Gastroesophageal sphincter (tissue), 4 donors: ENCODE data around the gene LRP1B. TPM values are rescaled to one million over a fixed set of nuclear protein-coding genes. Genes with fewer than 3 reads are reported as not detected.

ENCODE experiments used
- ATAC-seq: fragments of 150-250 bp; one replicate; pipeline ENCODE4 v1.9.1; 2016; ENCODE audit warnings: mild to moderate bottlenecking, moderate library complexity
- H3K27ac ChIP-seq, 4 donors: fragments of 200-600 bp; sonication (generic) in 3 of 4; 1 replicate in 3 of 4; 2 replicates in 1 of 4; pipeline ENCODE4 v1.5.1; 2016 to 2019
- H3K27me3 ChIP-seq: fragments of 200-600 bp; sonication (generic); one replicate; pipeline ENCODE4 v1.5.1; 2019
- H3K36me3 ChIP-seq, 2 donors: fragments of 200-600 bp; sonication (generic); one replicate each; pipeline ENCODE4 v1.5.1; 2019; ENCODE audit warnings: control low read depth in 1 of 2
- H3K4me1 ChIP-seq, 3 donors: fragments of 200-600 bp; sonication (generic); 1 replicate in 2 of 3; 2 replicates in 1 of 3; pipeline ENCODE4 v1.5.1; 2016 to 2019; ENCODE audit warnings: control low read depth in 2 of 3
- H3K4me3 ChIP-seq, 2 donors: fragments of 200-600 bp; sonication (generic); one replicate each; pipeline ENCODE4 v1.5.1; 2019; ENCODE audit warnings: mild to moderate bottlenecking in 1 of 2, moderate library complexity in 1 of 2
- H3K9me3 ChIP-seq, 3 donors: fragments of 200-600 bp; sonication (generic); one replicate each; pipeline ENCODE4 v1.5.1; 2017 to 2019; ENCODE audit warnings: control low read depth in 2 of 3
- CTCF ChIP-seq, 4 experiments: fragments of 200-600 bp in 2 of 4; fragments of 450-650 bp in 2 of 4; sonication (generic) in 1 of 4; IDR thresholded peaks; one replicate each; pipeline ENCODE4 v1.5.1; 2017 to 2019; ENCODE audit warnings: antibody characterized with exemption in 4 of 4, mild to moderate bottlenecking in 2 of 4, moderate library complexity in 2 of 4
- EP300 ChIP-seq: sonication (generic); formaldehyde crosslinking; IDR thresholded peaks from one replicate; pipeline ENCODE4 v1.6.1; 2017; ENCODE audit warnings: antibody characterized with exemption, mild to moderate bottlenecking
- POLR2A ChIP-seq, 2 donors: fragments of 450-650 bp; IDR thresholded peaks; one replicate each; pipeline ENCODE4 v1.6.1; 2017; ENCODE audit warnings: antibody characterized with exemption in 2 of 2, mild to moderate bottlenecking in 2 of 2, moderate library complexity in 1 of 2
- POLR2AphosphoS5 ChIP-seq: sonication (generic); formaldehyde crosslinking; IDR thresholded peaks from one replicate; pipeline ENCODE4 v1.6.1; 2017; ENCODE audit warnings: antibody characterized with exemption
- WGBS, 2 donors: methylation state at CpG; one replicate each; pipeline ENCODE4 v1.1.5; 2018; ENCODE audit warnings: low coverage in 1 of 2; 5-methylcytosine and 5-hydroxymethylcytosine counted together
- total RNA-seq, 4 donors: library from RNA; depleted of rRNA; stranded (reverse); fragments of >200 nt; gene quantifications; one replicate each; pipeline ENCODE4 v1.1.0, GENCODE V29; 2016

Gene LRP1B
- total RNA-seq, 4 donors from 2014 or later: 0.27 to 20.7 (median 3.2) TPM

- Histone ChIP-seq H3K36me3 (no peaks in the 10 kb centered on the region), H3K27me3 (no peaks in the 10 kb centered on the region), H3K4me1 (no peaks in the 10 kb centered on the region), H3K4me3 (no peak overlapping the region), H3K9me3 (no peaks in the 10 kb centered on the region), H3K27ac (no peak overlapping the region)
- TF ChIP-seq CTCF (IDR thresholded peaks at IDR 0.05) (no peak), POLR2AphosphoS5 (no peak), POLR2A (IDR thresholded peaks at IDR 0.05) (no peak), EP300 (no peak)
- 77 to 85% methylated on average over 4 to 5 of the region's 5 CpGs for whole genome bisulfite sequencing, 2 donors
- no peak for ATAC-seq
Observed at GRCh38 chr2:140701726-140702125, 1429.1 kb downstream of the LRP1B start.

GRCh38 chr2:140698636-140699035 is 1432.2 kb downstream of the LRP1B start:
- no peak for ATAC-seq
- H3K9me3 ChIP-seq: no peaks in the 10 kb centered on the region
- no peaks in the 10 kb centered on the region for H3K27me3 ChIP-seq
- 50 to 63% methylated on average over 2 of the region's 2 CpGs for WGBS, 2 donors
- TF ChIP-seq CTCF (IDR thresholded peaks at IDR 0.05): no peak
- TF ChIP-seq POLR2AphosphoS5: no peak
- no peak for TF ChIP-seq EP300
- TF ChIP-seq POLR2A (IDR thresholded peaks at IDR 0.05): no peak
- H3K4me3 ChIP-seq: no peak overlapping the region
- no peaks in the 10 kb centered on the region for H3K4me1 ChIP-seq
- no peak overlapping the region for H3K27ac ChIP-seq
- H3K36me3 ChIP-seq: no peaks in the 10 kb centered on the region

GRCh38 chr2:140696449-140696848 is 1434.4 kb downstream of the LRP1B start:
- Histone ChIP-seq H3K4me1 (no peaks in the 10 kb centered on the region), H3K27me3 (no peaks in the 10 kb centered on the region), H3K9me3 (no peaks in the 10 kb centered on the region), H3K27ac (no peak overlapping the region), H3K36me3 (no peaks in the 10 kb centered on the region), H3K4me3 (no peak overlapping the region)
- ATAC-seq: no peak
- WGBS, 2 donors: 90 to 91% methylated on average over 3 of the region's 3 CpGs
- TF ChIP-seq EP300 (no peak), POLR2AphosphoS5 (no peak), CTCF (IDR thresholded peaks at IDR 0.05) (no peak), POLR2A (IDR thresholded peaks at IDR 0.05) (no peak)

GRCh38 chr2:140695155-140695554 is 1435.7 kb downstream of the LRP1B start:
- WGBS, 2 donors: 74 to 83% methylated on average over 1 of the region's 1 CpG

More at GRCh38 chr2:140695155-140695554, 1435.7 kb downstream of the LRP1B start:
- Histone ChIP-seq H3K27ac (no peak overlapping the region), H3K27me3 (no peaks in the 10 kb centered on the region), H3K4me3 (no peak overlapping the region), H3K4me1 (no peaks in the 10 kb centered on the region), H3K9me3 (no peaks in the 10 kb centered on the region), H3K36me3 (no peaks in the 10 kb centered on the region)
- TF ChIP-seq EP300: no peak
- TF ChIP-seq CTCF (IDR thresholded peaks at IDR 0.05): no peak
- no peak for TF ChIP-seq POLR2A (IDR thresholded peaks at IDR 0.05)
- no peak for TF ChIP-seq POLR2AphosphoS5
- ATAC-seq: no peak
